Measurements from ENCODE around the gene DDOST.

The DDOST gene

GRCh38 chr1:20701847-20702246 is 40.7 kb upstream of the DDOST start:
- H3K27ac ChIP-seq (ENCODE audit: low read length): no peak overlapping the region
- H3K36me3 ChIP-seq (ENCODE audit: control insufficient read depth in 1 of 2, insufficient read depth in 2 of 2, low read length in 2 of 2): no peaks in the 10 kb centered on the region
- H3K4me1 ChIP-seq (ENCODE audit: control insufficient read depth in 1 of 2, insufficient read depth in 2 of 2, low read length in 2 of 2): peaks cover 0 to 9% of the 10 kb centered on the region in 2 donors
- no peak overlapping the region for H3K4me3 ChIP-seq (ENCODE audit: low read depth in 1 of 2, low read length in 2 of 2)
- no peaks in the 10 kb centered on the region for H3K27me3 ChIP-seq (ENCODE audit: low read depth, low read length)
- no peaks in the 10 kb centered on the region for H3K9me3 ChIP-seq (ENCODE audit: control insufficient read depth in 1 of 2, low read length in 2 of 2)

DNA sequence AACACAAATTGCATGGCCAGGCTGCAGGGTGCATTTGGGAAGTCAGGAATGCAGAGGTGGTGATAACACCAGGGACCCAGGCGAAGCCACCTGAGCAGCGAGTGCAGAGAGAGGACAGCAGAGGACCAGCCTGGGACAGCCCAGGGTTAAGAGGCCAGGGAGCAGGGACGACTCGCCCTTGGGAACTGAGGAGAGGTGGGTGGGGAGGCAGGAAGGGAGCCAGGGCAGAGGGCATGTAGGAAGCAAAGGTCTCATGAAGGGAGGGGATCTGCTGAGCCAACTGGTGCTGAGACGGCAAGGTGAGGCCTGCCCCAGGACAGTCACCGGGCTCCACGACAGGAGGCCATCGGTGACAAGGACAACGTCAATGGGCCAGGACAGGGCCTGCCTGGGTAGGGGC is 40.3 kb upstream of the DDOST start:
- H3K4me3 ChIP-seq (ENCODE audit: low read depth in 1 of 2, low read length in 2 of 2): no peak overlapping the region
- no peak overlapping the region for H3K27ac ChIP-seq (ENCODE audit: low read length)
- H3K27me3 ChIP-seq (ENCODE audit: low read depth, low read length): no peaks in the 10 kb centered on the region
- H3K36me3 ChIP-seq (ENCODE audit: control insufficient read depth in 1 of 2, insufficient read depth in 2 of 2, low read length in 2 of 2): no peaks in the 10 kb centered on the region
- peaks cover 0 to 9% of the 10 kb centered on the region in 2 donors for H3K4me1 ChIP-seq (ENCODE audit: control insufficient read depth in 1 of 2, insufficient read depth in 2 of 2, low read length in 2 of 2)
- no peaks in the 10 kb centered on the region for H3K9me3 ChIP-seq (ENCODE audit: control insufficient read depth in 1 of 2, low read length in 2 of 2)

- H3K4me3 ChIP-seq (ENCODE audit: low read depth in 1 of 2, low read length in 2 of 2): no peak overlapping the region
- no peaks in the 10 kb centered on the region for H3K9me3 ChIP-seq (ENCODE audit: control insufficient read depth in 1 of 2, low read length in 2 of 2)
- H3K36me3 ChIP-seq (ENCODE audit: control insufficient read depth in 1 of 2, insufficient read depth in 2 of 2, low read length in 2 of 2): no peaks in the 10 kb centered on the region
- H3K27me3 ChIP-seq (ENCODE audit: low read depth, low read length): no peaks in the 10 kb centered on the region
- H3K27ac ChIP-seq (ENCODE audit: low read length): no peak overlapping the region
- H3K4me1 ChIP-seq (ENCODE audit: control insufficient read depth in 1 of 2, insufficient read depth in 2 of 2, low read length in 2 of 2): peaks cover 0 to 12% of the 10 kb centered on the region in 2 donors
Observed at GRCh38 chr1:20700636-20701215, 39.6 kb upstream of the DDOST start.

- no peak overlapping the region for H3K27ac ChIP-seq (ENCODE audit: low read length)
- no peak overlapping the region for H3K4me3 ChIP-seq (ENCODE audit: low read depth in 1 of 2, low read length in 2 of 2)
- H3K4me1 ChIP-seq (ENCODE audit: control insufficient read depth in 1 of 2, insufficient read depth in 2 of 2, low read length in 2 of 2): peaks cover 0 to 12% of the 10 kb centered on the region in 2 donors
- no peaks in the 10 kb centered on the region for H3K36me3 ChIP-seq (ENCODE audit: control insufficient read depth in 1 of 2, insufficient read depth in 2 of 2, low read length in 2 of 2)
- H3K9me3 ChIP-seq (ENCODE audit: control insufficient read depth in 1 of 2, low read length in 2 of 2): no peaks in the 10 kb centered on the region
- no peaks in the 10 kb centered on the region for H3K27me3 ChIP-seq (ENCODE audit: low read depth, low read length)
Observed at GRCh38 chr1:20699558-20699957, 38.4 kb upstream of the DDOST start.

DNA sequence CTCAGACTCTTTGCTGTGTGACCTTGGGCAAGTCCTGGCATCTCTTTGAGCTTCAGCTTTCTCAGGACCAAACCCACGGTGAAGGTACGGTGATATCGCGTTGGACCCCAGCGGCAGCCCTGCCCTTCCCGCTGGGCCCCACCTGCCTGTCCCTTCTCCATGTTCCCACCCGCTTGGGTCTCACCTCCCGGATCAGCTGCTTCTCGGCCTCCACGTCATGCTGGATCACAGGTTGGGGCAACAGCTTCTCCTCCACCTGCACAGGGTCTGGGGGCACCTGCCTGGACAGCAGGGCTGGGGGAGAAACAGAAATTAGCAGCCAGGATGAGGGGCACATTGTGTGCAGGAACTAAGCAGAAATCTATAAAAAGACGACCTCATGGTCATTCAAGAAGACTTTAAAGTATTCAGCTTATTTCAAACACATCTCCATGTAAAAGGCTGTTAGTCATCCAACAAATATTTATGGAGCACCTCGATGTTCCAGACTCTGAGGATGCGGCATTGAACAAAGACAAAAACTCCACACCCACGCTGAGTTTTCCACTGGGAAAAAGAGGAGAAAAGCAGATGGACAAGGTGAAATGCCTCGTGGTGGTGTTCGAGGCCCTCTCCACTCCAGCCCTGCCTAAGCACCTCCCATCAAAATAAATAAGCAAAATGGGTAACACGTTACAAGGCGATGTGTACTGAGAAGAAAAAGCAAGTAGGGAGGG is 37.2 kb upstream of the DDOST start:
- no peaks in the 10 kb centered on the region for H3K36me3 ChIP-seq (ENCODE audit: control insufficient read depth in 1 of 2, insufficient read depth in 2 of 2, low read length in 2 of 2)
- H3K27me3 ChIP-seq (ENCODE audit: low read depth, low read length): no peaks in the 10 kb centered on the region
- H3K27ac ChIP-seq (ENCODE audit: low read length): no peak overlapping the region
- no peak overlapping the region for H3K4me3 ChIP-seq (ENCODE audit: low read depth in 1 of 2, low read length in 2 of 2)
- no peaks in the 10 kb centered on the region for H3K9me3 ChIP-seq (ENCODE audit: control insufficient read depth in 1 of 2, low read length in 2 of 2)
- peaks cover 0 to 12% of the 10 kb centered on the region in 2 donors for H3K4me1 ChIP-seq (ENCODE audit: control insufficient read depth in 1 of 2, insufficient read depth in 2 of 2, low read length in 2 of 2)

DNA sequence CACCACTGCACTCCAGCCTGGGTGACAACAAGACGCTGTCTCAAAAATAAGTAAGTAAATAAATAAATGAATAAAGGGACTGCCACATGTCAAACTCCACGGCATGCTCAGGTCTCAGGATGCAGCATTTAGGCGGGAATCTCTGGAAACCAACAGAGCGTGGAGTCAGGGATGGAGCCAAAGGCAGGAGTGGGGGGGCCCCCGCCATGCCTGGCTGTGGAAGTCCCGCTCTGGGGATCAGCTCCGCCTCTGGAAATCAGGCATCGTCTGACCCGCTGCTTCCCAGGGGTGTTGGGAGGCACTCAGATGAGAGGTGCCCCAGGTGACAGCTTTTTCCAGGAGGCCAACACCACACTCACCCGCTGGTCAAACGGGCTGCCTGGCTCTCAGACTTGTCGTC is 36.4 kb upstream of the DDOST start:
- Histone ChIP-seq H3K27ac (ENCODE audit: low read length) (no peak overlapping the region), H3K4me1 (ENCODE audit: control insufficient read depth in 1 of 2, insufficient read depth in 2 of 2, low read length in 2 of 2) (peaks cover 0 to 12% of the 10 kb centered on the region in 2 donors), H3K4me3 (ENCODE audit: low read depth in 1 of 2, low read length in 2 of 2) (peak overlapping the region in 1 of 2 donors; percentile 57), H3K36me3 (ENCODE audit: control insufficient read depth in 1 of 2, insufficient read depth in 2 of 2, low read length in 2 of 2) (no peaks in the 10 kb centered on the region), H3K27me3 (ENCODE audit: low read depth, low read length) (no peaks in the 10 kb centered on the region), H3K9me3 (ENCODE audit: control insufficient read depth in 1 of 2, low read length in 2 of 2) (no peaks in the 10 kb centered on the region)

- Histone ChIP-seq H3K27me3 (ENCODE audit: low read depth, low read length) (no peaks in the 10 kb centered on the region), H3K4me1 (ENCODE audit: control insufficient read depth in 1 of 2, insufficient read depth in 2 of 2, low read length in 2 of 2) (peaks cover 0 to 12% of the 10 kb centered on the region in 2 donors), H3K9me3 (ENCODE audit: control insufficient read depth in 1 of 2, low read length in 2 of 2) (peaks cover 0 to 3% of the 10 kb centered on the region in 2 donors), H3K27ac (ENCODE audit: low read length) (peak overlapping the region; percentile 69), H3K4me3 (ENCODE audit: low read depth in 1 of 2, low read length in 2 of 2) (peak overlapping the region; percentile 57 to 69), H3K36me3 (ENCODE audit: control insufficient read depth in 1 of 2, insufficient read depth in 2 of 2, low read length in 2 of 2) (no peaks in the 10 kb centered on the region)
Observed at GRCh38 chr1:20696397-20697333, 35.5 kb upstream of the DDOST start.

GRCh38 chr1:20695515-20695914 is 34.3 kb upstream of the DDOST start:
- H3K27me3 ChIP-seq (ENCODE audit: low read depth, low read length): no peaks in the 10 kb centered on the region
- no peaks in the 10 kb centered on the region for H3K36me3 ChIP-seq (ENCODE audit: control insufficient read depth in 1 of 2, insufficient read depth in 2 of 2, low read length in 2 of 2)
- H3K27ac ChIP-seq (ENCODE audit: low read length): no peak overlapping the region
- H3K4me3 ChIP-seq (ENCODE audit: low read depth in 1 of 2, low read length in 2 of 2): no peak overlapping the region
- peaks cover 0 to 3% of the 10 kb centered on the region in 2 donors for H3K9me3 ChIP-seq (ENCODE audit: control insufficient read depth in 1 of 2, low read length in 2 of 2)
- peaks cover 0 to 12% of the 10 kb centered on the region in 2 donors for H3K4me1 ChIP-seq (ENCODE audit: control insufficient read depth in 1 of 2, insufficient read depth in 2 of 2, low read length in 2 of 2)

DNA sequence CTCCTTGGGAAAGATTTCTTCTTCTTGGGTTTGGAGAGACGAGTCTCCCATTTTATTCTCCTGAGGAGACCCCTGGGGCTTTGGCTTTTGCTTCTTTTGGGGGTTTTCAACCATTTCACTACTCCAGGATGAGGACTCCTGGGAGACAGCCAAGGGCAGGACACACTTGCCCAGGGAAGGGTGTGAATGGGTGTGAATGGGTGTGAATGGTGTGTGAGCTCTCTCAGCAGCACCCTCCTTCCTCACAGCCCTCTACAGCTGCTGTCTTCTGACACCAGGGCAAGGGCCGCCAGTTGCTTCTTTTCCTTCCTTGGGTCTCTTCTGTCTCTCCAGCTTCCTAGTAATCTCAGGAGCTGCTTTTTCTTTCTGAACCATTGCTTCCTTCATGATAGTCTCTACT is 32.5 kb upstream of the DDOST start:
- no peaks in the 10 kb centered on the region for H3K27me3 ChIP-seq (ENCODE audit: low read depth, low read length)
- H3K4me1 ChIP-seq (ENCODE audit: control insufficient read depth in 1 of 2, insufficient read depth in 2 of 2, low read length in 2 of 2): peaks cover 0 to 12% of the 10 kb centered on the region in 2 donors
- H3K27ac ChIP-seq (ENCODE audit: low read length): no peak overlapping the region
- H3K9me3 ChIP-seq (ENCODE audit: control insufficient read depth in 1 of 2, low read length in 2 of 2): peaks cover 0 to 3% of the 10 kb centered on the region in 2 donors
- H3K4me3 ChIP-seq (ENCODE audit: low read depth in 1 of 2, low read length in 2 of 2): no peak overlapping the region
- no peaks in the 10 kb centered on the region for H3K36me3 ChIP-seq (ENCODE audit: control insufficient read depth in 1 of 2, insufficient read depth in 2 of 2, low read length in 2 of 2)

DNA sequence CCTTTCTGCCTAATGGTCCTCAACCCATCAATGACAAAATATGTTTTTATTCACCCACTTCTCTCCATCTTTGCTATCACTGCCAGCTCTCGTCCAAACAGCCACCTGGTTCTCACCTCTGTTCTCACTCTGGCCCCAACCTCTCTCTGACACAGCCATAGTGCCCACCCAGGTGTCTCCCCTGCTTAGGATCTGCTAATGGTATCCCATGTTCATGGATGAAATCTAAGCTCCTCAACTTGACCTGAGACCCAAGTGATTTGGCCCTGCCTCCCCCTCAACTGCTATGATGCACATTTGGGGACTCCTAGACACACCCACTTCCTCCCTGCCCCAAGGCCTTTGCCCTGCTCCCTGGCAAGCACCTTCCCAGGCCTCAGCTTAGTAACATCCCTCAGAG is 30.7 kb upstream of the DDOST start:
- H3K4me1 ChIP-seq (ENCODE audit: control insufficient read depth in 1 of 2, insufficient read depth in 2 of 2, low read length in 2 of 2): peaks cover 0 to 4% of the 10 kb centered on the region in 2 donors
- H3K27ac ChIP-seq (ENCODE audit: low read length): no peak overlapping the region
- no peak overlapping the region for H3K4me3 ChIP-seq (ENCODE audit: low read depth in 1 of 2, low read length in 2 of 2)
- H3K27me3 ChIP-seq (ENCODE audit: low read depth, low read length): no peaks in the 10 kb centered on the region
- H3K9me3 ChIP-seq (ENCODE audit: control insufficient read depth in 1 of 2, low read length in 2 of 2): peaks cover 0 to 3% of the 10 kb centered on the region in 2 donors
- no peaks in the 10 kb centered on the region for H3K36me3 ChIP-seq (ENCODE audit: control insufficient read depth in 1 of 2, insufficient read depth in 2 of 2, low read length in 2 of 2)

- Histone ChIP-seq H3K4me3 (ENCODE audit: low read depth in 1 of 2, low read length in 2 of 2) (no peak overlapping the region), H3K9me3 (ENCODE audit: control insufficient read depth in 1 of 2, low read length in 2 of 2) (peaks cover 0 to 3% of the 10 kb centered on the region in 2 donors), H3K4me1 (ENCODE audit: control insufficient read depth in 1 of 2, insufficient read depth in 2 of 2, low read length in 2 of 2) (no peaks in the 10 kb centered on the region), H3K27me3 (ENCODE audit: low read depth, low read length) (no peaks in the 10 kb centered on the region), H3K27ac (ENCODE audit: low read length) (no peak overlapping the region), H3K36me3 (ENCODE audit: control insufficient read depth in 1 of 2, insufficient read depth in 2 of 2, low read length in 2 of 2) (no peaks in the 10 kb centered on the region)
Observed at GRCh38 chr1:20689645-20690056, 28.5 kb upstream of the DDOST start.
